GM10248 (cell line): ENCODE results near the gene GBF1.

ENCODE experiments used
- CTCF ChIA-PET: fragments of 300-600 bp; sonication (Branson Sonifier 250); formaldehyde crosslinking; extraction: SDS; loops from one replicate; lab custom pipeline; 2021; ENCODE audit warnings: antibody characterized with exemption; lab: Yijun Ruan, JAX
- POLR2A ChIA-PET: fragments of 350-650 bp; sonication (Branson Sonifier 250); formaldehyde crosslinking; extraction: SDS; loops from one replicate; lab custom pipeline; 2020; ENCODE audit warnings: antibody characterized with exemption; lab: Yijun Ruan, JAX
- DNase-seq: peaks from one replicate; pipeline ENCODE4 v3.0.0; 2012; ENCODE audit errors: extremely low spot score
- TF ChIP-seq, protein P1 (sequence below): IDR thresholded peaks from 2 replicates; pipeline ENCODE4 v1.5.1; 2012; ENCODE audit warnings: mild to moderate bottlenecking, low read depth; ENCODE audit errors: extremely low read depth, missing control alignments, control extremely low read depth

The GBF1 gene

DNA sequence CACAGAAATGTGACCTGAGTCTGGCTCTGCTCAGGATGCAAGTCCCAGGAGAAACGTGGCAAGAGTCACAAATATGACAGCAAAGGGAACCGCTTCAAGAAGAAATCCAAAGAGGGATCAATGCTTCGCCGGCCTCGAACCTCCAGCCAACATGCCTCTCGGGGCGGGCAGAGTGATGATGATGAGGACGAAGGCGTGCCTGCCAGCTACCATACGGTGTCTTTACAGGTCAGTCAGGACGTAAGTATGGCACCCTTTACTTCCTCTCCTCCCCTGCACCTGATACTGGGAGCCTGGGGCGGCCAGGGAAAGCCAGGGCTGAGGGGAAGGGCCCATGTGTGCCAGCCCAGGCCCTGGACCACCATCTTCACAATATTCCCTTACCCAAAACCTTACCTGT is 131.6 kb downstream of the GBF1 start:
- TF ChIP-seq, protein P1, sequence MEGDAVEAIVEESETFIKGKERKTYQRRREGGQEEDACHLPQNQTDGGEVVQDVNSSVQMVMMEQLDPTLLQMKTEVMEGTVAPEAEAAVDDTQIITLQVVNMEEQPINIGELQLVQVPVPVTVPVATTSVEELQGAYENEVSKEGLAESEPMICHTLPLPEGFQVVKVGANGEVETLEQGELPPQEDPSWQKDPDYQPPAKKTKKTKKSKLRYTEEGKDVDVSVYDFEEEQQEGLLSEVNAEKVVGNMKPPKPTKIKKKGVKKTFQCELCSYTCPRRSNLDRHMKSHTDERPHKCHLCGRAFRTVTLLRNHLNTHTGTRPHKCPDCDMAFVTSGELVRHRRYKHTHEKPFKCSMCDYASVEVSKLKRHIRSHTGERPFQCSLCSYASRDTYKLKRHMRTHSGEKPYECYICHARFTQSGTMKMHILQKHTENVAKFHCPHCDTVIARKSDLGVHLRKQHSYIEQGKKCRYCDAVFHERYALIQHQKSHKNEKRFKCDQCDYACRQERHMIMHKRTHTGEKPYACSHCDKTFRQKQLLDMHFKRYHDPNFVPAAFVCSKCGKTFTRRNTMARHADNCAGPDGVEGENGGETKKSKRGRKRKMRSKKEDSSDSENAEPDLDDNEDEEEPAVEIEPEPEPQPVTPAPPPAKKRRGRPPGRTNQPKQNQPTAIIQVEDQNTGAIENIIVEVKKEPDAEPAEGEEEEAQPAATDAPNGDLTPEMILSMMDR: no peak
- CTCF ChIA-PET: interaction anchor here (1.0 to 2.0 kb wide), 3 partner anchors 17 to 147 kb away, joined by 3 to 8 read pairs (median 4); no protein-coding TSS in a partner anchor
- POLR2A ChIA-PET: no interaction called here
- no peak for DNase-seq

DNA sequence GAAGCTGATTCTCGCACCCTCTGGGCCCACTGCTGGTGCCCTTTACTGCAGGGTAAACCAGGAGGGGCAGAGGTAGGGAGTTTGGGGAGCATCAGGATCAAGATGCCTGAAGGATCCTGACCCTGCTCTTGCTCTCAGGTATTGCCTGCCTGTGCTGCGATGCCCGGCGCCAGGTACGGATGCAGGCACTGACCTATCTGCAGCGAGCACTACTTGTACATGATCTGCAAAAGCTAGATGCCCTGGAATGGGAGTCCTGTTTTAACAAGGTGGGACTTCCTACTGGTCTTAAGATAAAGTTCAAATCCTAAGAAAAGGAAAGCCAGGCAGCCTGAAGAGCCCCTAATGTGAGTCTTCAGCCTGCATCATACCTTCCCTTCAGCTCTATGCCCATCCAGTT is 134.1 kb downstream of the GBF1 start:
- CTCF ChIA-PET: interaction anchor here (0.9 to 2.4 kb wide), 9 partner anchors 10 to 217 kb away, joined by 3 to 13 read pairs (median 5); partner anchors contain the start of gene NFKB2
- TF ChIP-seq, protein P1: no peak
- POLR2A ChIA-PET: no interaction called here
- DNase-seq: no peak

DNA sequence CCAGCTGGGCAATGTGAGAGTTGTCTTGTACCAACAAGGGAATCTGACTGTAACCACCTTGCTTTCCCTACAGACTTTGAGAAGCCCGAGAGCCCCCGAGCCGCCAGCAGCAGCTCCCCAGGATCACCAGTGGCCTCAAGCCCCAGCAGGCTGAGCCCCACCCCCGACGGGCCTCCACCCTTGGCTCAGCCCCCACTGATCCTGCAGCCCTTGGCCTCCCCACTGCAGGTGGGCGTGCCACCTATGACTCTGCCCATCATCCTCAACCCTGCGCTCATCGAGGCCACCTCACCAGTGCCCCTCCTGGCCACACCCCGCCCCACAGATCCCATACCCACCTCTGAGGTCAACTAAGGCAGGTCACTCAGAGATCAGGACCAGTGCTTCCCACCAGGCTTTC is 136.7 kb downstream of the GBF1 start:
- no peak for DNase-seq
- ChIA-PET POLR2A (interaction anchor here (0.6 to 1.0 kb wide), 3 partner anchors 137 to 281 kb away, joined by 3 to 10 read pairs (median 4); partner anchors contain the start of gene GBF1), CTCF (interaction anchor here (0.8 to 7.9 kb wide), 10 partner anchors 9 to 213 kb away, joined by 3 to 71 read pairs (median 4); partner anchors contain the start of genes ELOVL3 and FBXL15)
- TF ChIP-seq, protein P1: no peak

DNA sequence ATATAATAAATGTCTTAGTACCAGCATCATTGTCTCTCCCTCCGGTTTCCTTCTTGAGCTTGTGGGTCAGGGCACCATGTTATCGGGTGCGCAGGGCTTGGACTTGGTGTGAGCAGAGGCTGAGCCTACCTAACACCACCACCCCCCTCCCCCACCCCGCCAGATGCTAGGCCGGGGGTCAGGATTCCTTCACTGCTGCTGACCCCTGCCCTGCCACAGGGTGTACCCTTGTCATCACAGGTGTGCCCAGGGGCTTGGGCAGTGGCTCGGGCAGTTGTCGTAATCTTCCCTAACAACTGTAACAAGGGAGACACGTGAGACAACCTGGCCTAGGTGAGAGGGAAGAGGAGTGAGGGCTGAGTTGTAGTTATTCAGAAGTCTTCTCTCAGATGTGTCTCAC is 137.5 kb downstream of the GBF1 start:
- DNase-seq: no peak
- ChIA-PET CTCF (interaction anchor here (0.8 to 7.9 kb wide), 12 partner anchors 10 to 214 kb away, joined by 3 to 71 read pairs (median 12); partner anchors contain the start of genes ELOVL3, FBXL15 and NFKB2), POLR2A (no interaction called here)
- TF ChIP-seq, protein P1: no peak

DNA sequence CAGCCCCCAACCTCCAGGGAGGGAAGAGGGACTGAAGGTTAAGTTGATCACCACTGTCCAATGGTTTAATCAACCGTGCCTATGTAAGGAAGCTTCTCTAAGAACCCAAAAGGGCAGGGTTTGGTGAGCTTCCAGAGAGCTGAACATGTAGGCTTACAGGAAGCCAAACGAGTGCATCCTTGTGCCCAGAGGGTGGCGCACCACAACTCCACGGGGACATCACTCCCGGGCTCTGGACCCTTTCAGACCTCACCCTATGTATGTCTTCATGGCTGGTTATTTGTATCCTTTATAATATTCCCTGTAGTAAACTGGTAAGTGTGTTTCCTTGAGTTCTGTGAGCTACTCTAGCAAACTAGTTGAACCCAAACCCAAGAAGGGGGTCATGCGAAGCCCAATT is 138.7 kb downstream of the GBF1 start:
- DNase-seq: no peak
- ChIA-PET CTCF (interaction anchor here (1.0 to 7.9 kb wide), 18 partner anchors 9 to 215 kb away, joined by 3 to 71 read pairs (median 6); partner anchors contain the start of genes ELOVL3, FBXL15 and NFKB2), POLR2A (no interaction called here)
- TF ChIP-seq, protein P1: no peak

DNA sequence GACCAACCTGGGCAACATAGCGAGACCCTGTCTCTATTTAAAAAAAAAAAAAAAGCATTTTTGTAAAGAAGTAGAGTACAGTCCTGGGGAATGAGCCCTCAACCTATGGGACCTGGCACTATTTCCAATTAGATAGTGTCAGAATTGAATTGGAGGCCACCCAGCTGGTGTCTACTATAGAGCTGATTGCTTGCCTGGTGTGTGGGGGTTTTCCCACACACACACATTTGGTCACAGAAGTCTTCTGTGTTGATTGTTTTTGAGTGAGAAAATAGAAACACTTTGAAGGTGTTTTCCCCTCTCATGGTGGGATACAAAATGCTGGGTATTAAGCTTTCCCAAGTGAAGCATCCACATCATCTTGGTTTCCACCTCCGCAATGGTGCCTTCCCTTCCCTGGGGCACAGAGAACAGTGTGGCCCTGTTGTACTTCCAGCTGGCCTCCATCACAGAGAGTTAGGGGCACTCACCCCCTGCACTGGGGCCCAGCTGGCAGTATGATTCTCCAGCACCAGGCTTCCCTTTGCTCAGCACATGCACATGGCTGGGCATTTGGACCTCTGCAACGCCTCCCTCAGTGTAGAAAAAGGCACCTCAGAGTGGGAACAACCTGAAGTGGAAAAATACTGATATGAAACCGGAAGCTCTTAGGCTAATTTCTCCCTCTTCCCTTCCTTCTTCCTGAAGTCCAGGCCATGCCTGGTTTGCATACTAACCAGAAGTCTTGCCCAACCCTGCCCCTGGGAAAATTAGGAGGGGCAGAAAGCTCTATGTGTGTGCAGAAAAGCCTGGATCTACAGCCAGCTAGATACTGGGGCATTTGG is 139.5 kb downstream of the GBF1 start:
- no peak for DNase-seq
- CTCF ChIA-PET: interaction anchor here (0.8 to 7.9 kb wide), 20 partner anchors 9 to 216 kb away, joined by 3 to 71 read pairs (median 5); partner anchors contain the start of genes ELOVL3, FBXL15 and NFKB2
- TF ChIP-seq, protein P1: no peak
- POLR2A ChIA-PET: interaction anchor here (0.5 to 0.9 kb wide), 4 partner anchors 13 to 140 kb away, joined by 3 to 4 read pairs (median 3); partner anchors contain the start of gene GBF1
